Inflammatory macrophage treated with lipopolysaccharide for 4 hours (primary cell): ENCODE measurements around the gene RSBN1.
"Not testable (repeated sequence)": the region's sequence is repeated elsewhere in the genome, so short reads cannot be mapped to it uniquely, and the experiment has no call there.

ENCODE experiments used
- DNase-seq: peaks from one replicate; pipeline ENCODE4 v3.0.0-alpha.2; 2020

RSBN1 gene

GRCh38 chr1:113811888-113812660 is at the start of gene RSBN1:
Gene RSBN1, minus strand, starts transcription at chr1:113812476. Its CDS starts 64 bp downstream, at chr1:113812412.
- peak; percentile 100 for DNase-seq

DNA sequence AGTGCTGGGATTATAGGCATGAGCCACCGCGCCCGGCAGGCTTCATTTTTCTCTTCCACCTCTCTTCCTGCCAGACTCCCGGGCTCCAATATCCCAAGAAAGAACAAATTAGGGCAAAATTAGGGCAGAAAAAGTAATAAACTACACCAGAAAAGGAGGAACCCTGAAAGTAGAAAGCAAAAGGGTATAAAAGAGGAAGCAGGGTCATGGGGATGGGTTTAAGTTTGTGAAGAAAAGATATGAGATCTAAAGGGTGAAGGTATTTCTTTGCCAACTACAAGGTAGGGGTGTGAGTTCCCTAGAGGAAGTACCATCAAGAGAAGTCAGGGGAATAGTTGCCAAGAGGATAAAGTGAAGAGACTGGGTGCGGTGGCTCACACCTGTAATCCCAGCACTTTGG is 49.4 kb upstream of the RSBN1 start:
- DNase-seq: no peak

GRCh38 chr1:113860891-113861290 is 48.6 kb upstream of the RSBN1 start:
- DNase-seq: peak; percentile 16

GRCh38 chr1:113859478-113860175 is 47.4 kb upstream of the RSBN1 start:
- peak; percentile 73 for DNase-seq

- no peak for DNase-seq
Observed at GRCh38 chr1:113858982-113859381, 46.7 kb upstream of the RSBN1 start.

GRCh38 chr1:113858418-113858817 is 46.1 kb upstream of the RSBN1 start:
- DNase-seq: peak; percentile 13

DNA sequence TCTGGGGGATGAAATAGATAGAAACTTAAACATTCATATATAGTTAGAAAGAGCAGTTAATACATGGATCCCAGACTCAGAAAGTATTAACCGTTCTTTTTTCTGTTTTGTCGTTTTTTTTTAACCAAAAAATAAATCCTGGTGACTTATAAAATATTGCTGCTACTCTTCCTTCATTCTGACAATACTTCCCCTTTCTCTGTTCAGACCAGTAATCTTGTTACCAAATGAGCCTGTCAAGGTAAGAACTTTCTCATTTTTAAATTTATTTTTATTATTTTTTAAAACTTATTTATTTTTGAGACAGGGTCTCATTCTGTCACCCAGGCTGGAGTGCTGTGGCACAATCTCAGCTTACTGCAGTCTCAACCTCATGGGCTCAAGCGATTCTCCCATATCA is 45.5 kb upstream of the RSBN1 start:
- DNase-seq: peak; percentile 29

GRCh38 chr1:113856401-113856790 is 44.1 kb upstream of the RSBN1 start:
- no peak for DNase-seq

GRCh38 chr1:113855630-113856400 is 43.5 kb upstream of the RSBN1 start:
- peak; percentile 54 for DNase-seq

- no peak for DNase-seq
Observed at GRCh38 chr1:113854234-113854633, 42.0 kb upstream of the RSBN1 start.

DNA sequence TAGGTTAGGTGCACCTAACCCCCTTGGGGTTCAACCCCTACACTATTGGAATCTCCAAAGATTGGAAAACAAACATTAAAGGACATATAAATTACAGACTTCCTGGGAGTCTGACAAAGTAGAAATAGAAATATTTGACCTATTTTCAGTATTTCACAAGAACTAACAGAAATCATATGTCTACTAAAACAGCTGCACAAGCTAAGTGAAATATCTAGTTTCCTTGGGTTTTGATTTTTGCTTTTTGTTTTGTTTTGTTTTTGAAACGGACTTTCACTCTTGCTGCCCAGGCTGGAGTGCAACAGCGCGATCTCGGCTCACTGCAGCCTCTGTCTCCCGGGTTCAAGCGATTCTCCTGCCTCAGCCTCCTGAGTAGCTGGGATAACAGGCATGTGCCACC is 40.4 kb upstream of the RSBN1 start:
- DNase-seq: not testable (repeated sequence)

DNA sequence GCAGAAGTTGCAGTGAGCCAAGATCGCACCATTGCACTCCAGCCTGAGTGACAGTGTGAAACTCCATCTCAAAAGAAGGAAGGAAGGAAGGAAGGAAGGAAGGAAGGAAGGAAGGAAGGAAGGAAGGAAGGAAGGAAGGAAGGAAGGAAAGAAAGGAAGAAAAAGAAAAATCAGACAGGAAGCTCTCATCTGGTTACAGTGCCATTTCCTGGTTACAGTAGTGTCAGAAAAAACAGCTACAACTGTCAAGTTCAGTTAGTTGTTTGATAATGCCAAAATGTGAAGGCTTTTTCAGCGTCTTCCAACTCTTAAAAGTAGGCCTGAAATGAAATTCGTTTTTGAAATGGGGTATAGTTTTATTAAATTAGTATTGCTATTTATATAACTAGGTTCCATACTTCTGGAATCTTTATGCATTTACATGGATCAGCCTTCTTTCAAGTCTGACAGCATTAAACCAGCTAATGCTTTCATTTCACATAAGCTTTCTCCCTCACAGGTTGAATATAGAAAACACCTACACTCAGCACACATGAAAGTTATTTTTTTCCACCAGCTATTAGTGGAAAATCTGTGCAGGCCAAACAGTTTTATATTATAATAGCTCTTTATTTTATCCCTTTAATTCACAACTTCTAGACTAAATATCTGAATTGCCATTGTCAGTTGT is 38.0 kb upstream of the RSBN1 start:
- no peak for DNase-seq

DNA sequence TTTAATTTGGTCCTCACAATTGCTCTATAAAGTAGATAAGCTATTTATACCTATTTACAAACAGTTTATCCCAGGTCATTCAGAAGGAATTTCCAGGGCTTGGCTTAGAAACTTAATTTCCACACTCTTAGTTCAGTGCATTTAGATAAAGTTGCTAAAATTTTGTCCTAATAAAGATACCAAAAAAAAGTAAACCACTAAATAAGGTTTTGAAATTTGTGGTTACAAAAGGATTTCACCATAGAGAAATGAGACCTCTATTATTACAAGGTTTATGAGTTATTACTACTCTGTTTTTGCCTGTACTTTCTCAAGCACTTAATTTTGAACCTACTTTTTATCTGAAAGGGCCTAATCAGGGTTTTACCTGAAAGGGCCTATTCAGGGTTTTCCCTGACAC is 36.8 kb upstream of the RSBN1 start:
- DNase-seq: peak; percentile 58

DNA sequence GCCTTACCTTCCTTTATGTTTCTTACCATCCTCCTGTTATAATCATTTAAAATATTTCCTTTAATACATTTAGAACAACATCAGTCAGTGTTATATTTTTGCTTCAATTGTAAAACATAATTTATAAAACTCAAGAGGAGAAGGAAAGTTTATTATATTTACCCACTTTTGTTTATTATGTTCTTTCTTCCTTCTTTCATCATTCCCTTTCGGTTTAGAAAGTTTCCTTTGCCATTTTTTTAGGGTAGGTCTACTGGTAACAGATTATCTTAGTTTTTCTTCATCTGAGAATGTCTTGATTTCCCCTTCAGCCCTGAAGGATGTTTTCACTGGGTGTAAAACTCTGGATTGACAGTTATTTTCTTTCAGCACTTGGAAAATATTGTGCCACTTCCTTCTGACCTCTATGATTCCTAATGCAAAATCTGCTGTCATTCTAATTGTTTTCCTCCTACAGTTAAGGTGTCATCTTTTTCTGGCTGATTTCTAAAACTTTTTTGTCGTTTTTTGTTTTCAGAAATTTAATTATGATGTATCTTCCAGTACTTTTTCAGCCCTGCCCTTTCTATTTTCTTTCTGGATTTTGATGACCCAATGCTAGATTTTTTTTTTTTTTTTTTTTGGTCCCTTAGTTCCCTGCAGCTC is 34.2 kb upstream of the RSBN1 start:
- no peak for DNase-seq

GRCh38 chr1:113836534-113836933 is 24.3 kb upstream of the RSBN1 start:
- DNase-seq: no peak

- DNase-seq: peak; percentile 57
Observed at GRCh38 chr1:113835686-113836290, 23.5 kb upstream of the RSBN1 start.

- DNase-seq: no peak
Observed at GRCh38 chr1:113834716-113835115, 22.4 kb upstream of the RSBN1 start.

- DNase-seq: no peak
Observed at GRCh38 chr1:113830039-113830438, 17.8 kb upstream of the RSBN1 start.

GRCh38 chr1:113821916-113822315 is 9.6 kb upstream of the RSBN1 start:
- DNase-seq: no peak

- peak; percentile 52 for DNase-seq
Observed at GRCh38 chr1:113818578-113818977, 6.3 kb upstream of the RSBN1 start.

- DNase-seq: no peak
Observed at GRCh38 chr1:113813218-113813617, 942 bp upstream of the RSBN1 start.

- no peak for DNase-seq
Observed at GRCh38 chr1:113812661-113813135, 422 bp upstream of the RSBN1 start.
